Measurements from ENCODE around the gene FANCC.
A peak's percentile ranks its signal among the peaks of the same experiment; 100 is the strongest.

Gene FANCC

GRCh38 chr9:95085861-95086563, 231.5 kb downstream of the FANCC start:
- no peak overlapping the region for H3K4me2 ChIP-seq (ENCODE audit: insufficient read depth, low read length, poor library complexity, severe bottlenecking)
- no peak overlapping the region for H2BK12ac ChIP-seq (ENCODE audit: low read length)
- no peak for DNase-seq (ENCODE audit: low spot score)
- no peak overlapping the region for H3K9ac ChIP-seq (ENCODE audit: low read depth, low read length, poor library complexity)
- no peak overlapping the region for H3K4ac ChIP-seq (ENCODE audit: low read length)
- no peak overlapping the region for H4K91ac ChIP-seq (ENCODE audit: low read depth, low read length, poor library complexity)
- H3K27me3 ChIP-seq (ENCODE audit: control insufficient read depth in 3 of 3, insufficient read depth in 3 of 3, low read depth in 1 of 3, low read length in 3 of 3), result no peaks in the 10 kb centered on the region
- H3K14ac ChIP-seq (ENCODE audit: low read length), result peak overlapping the region; percentile 42
- H3K36me3 ChIP-seq (replicated peaks in 1 of 2; ENCODE audit: control insufficient read depth in 2 of 2, insufficient read depth in 2 of 2, low read length in 2 of 2), result peaks cover 8 to 63% of the 10 kb centered on the region in 2 donors
- H2BK15ac ChIP-seq (ENCODE audit: low read length), result no peak overlapping the region
- peaks cover 0 to 5% of the 10 kb centered on the region in 2 donors for H3K9me3 ChIP-seq (replicated peaks in 1 of 2; ENCODE audit: control insufficient read depth in 2 of 2, insufficient read depth in 1 of 2, low read depth in 1 of 2, low read length in 2 of 2)
- peak overlapping the region; percentile 21 for H3K27ac ChIP-seq (replicated peaks; ENCODE audit: low read length)
- H2AK5ac ChIP-seq (ENCODE audit: low read depth, low read length), result peak overlapping the region; percentile 10
- WGBS, 2 donors (ENCODE audit: extremely low coverage in 2 of 2, insufficient read length in 2 of 2, insufficient replicate concordance in 1 of 2), result no CpG with 5 or more reads among the region's 40 CpGs
- peaks cover 15 to 37% of the 10 kb centered on the region in 2 donors for H3K4me1 ChIP-seq (ENCODE audit: control insufficient read depth in 2 of 2, insufficient read depth in 1 of 2, low read depth in 1 of 2, low read length in 2 of 2)
- H3K79me1 ChIP-seq (ENCODE audit: low read depth, low read length), result peaks cover 3% of the 10 kb centered on the region
- H3K18ac ChIP-seq (ENCODE audit: low read length), result peak overlapping the region; percentile 66
- no peak overlapping the region for H2BK5ac ChIP-seq (ENCODE audit: low read length)
- H3K23ac ChIP-seq (ENCODE audit: low read depth, low read length, poor library complexity), result peak overlapping the region; percentile 11
- no peak overlapping the region for H2BK120ac ChIP-seq (ENCODE audit: low read depth, low read length)
- H3K4me3 ChIP-seq (ENCODE audit: low read length in 2 of 2), result no peak overlapping the region
- H2AFZ ChIP-seq (ENCODE audit: low read length), result no peak overlapping the region
- no peak overlapping the region for H4K8ac ChIP-seq (ENCODE audit: low read depth, low read length)

- Histone ChIP-seq H2AK5ac (ENCODE audit: low read depth, low read length) (peak overlapping the region; percentile 54), H3K4ac (ENCODE audit: low read length) (no peak overlapping the region), H3K4me3 (ENCODE audit: low read length in 2 of 2) (no peak overlapping the region), H3K79me1 (ENCODE audit: low read depth, low read length) (peaks cover 3% of the 10 kb centered on the region), H2BK120ac (ENCODE audit: low read depth, low read length) (no peak overlapping the region), H2BK12ac (ENCODE audit: low read length) (no peak overlapping the region), H2AFZ (ENCODE audit: low read length) (no peak overlapping the region), H3K4me1 (ENCODE audit: control insufficient read depth in 2 of 2, insufficient read depth in 1 of 2, low read depth in 1 of 2, low read length in 2 of 2) (peaks cover 14 to 42% of the 10 kb centered on the region in 2 donors), H3K9ac (ENCODE audit: low read depth, low read length, poor library complexity) (no peak overlapping the region), H3K27ac (replicated peaks; ENCODE audit: low read length) (no peak overlapping the region), H2BK15ac (ENCODE audit: low read length) (no peak overlapping the region), H3K9me3 (replicated peaks in 1 of 2; ENCODE audit: control insufficient read depth in 2 of 2, insufficient read depth in 1 of 2, low read depth in 1 of 2, low read length in 2 of 2) (peaks cover 0 to 5% of the 10 kb centered on the region in 2 donors), H3K27me3 (ENCODE audit: control insufficient read depth in 3 of 3, insufficient read depth in 3 of 3, low read depth in 1 of 3, low read length in 3 of 3) (no peaks in the 10 kb centered on the region), H3K18ac (ENCODE audit: low read length) (peak overlapping the region; percentile 15), H4K8ac (ENCODE audit: low read depth, low read length) (no peak overlapping the region), H4K91ac (ENCODE audit: low read depth, low read length, poor library complexity) (peak overlapping the region; percentile 49), H3K4me2 (ENCODE audit: insufficient read depth, low read length, poor library complexity, severe bottlenecking) (no peak overlapping the region), H2BK5ac (ENCODE audit: low read length) (no peak overlapping the region), H3K36me3 (replicated peaks in 1 of 2; ENCODE audit: control insufficient read depth in 2 of 2, insufficient read depth in 2 of 2, low read length in 2 of 2) (peaks cover 8 to 69% of the 10 kb centered on the region in 2 donors), H3K23ac (ENCODE audit: low read depth, low read length, poor library complexity) (no peak overlapping the region), H3K14ac (ENCODE audit: low read length) (no peak overlapping the region)
- DNase-seq (ENCODE audit: low spot score), result no peak
- no CpG with 5 or more reads among the region's 29 CpGs for WGBS, 2 donors (ENCODE audit: extremely low coverage in 2 of 2, insufficient read length in 2 of 2, insufficient replicate concordance in 1 of 2)
These were observed 232.3 kb downstream of the FANCC start for GRCh38 chr9:95085036-95085770.

GRCh38 chr9:95084254-95084934, 233.1 kb downstream of the FANCC start:
- no peak overlapping the region for H3K14ac ChIP-seq (ENCODE audit: low read length)
- H3K18ac ChIP-seq (ENCODE audit: low read length), result no peak overlapping the region
- peaks cover 0 to 5% of the 10 kb centered on the region in 2 donors for H3K9me3 ChIP-seq (replicated peaks in 1 of 2; ENCODE audit: control insufficient read depth in 2 of 2, insufficient read depth in 1 of 2, low read depth in 1 of 2, low read length in 2 of 2)
- no peaks in the 10 kb centered on the region for H3K27me3 ChIP-seq (ENCODE audit: control insufficient read depth in 3 of 3, insufficient read depth in 3 of 3, low read depth in 1 of 3, low read length in 3 of 3)
- peaks cover 3% of the 10 kb centered on the region for H3K79me1 ChIP-seq (ENCODE audit: low read depth, low read length)
- H3K4ac ChIP-seq (ENCODE audit: low read length), result no peak overlapping the region
- H3K9ac ChIP-seq (ENCODE audit: low read depth, low read length, poor library complexity), result no peak overlapping the region
- no peak overlapping the region for H2BK120ac ChIP-seq (ENCODE audit: low read depth, low read length)
- H3K36me3 ChIP-seq (replicated peaks in 1 of 2; ENCODE audit: control insufficient read depth in 2 of 2, insufficient read depth in 2 of 2, low read length in 2 of 2), result peaks cover 8 to 69% of the 10 kb centered on the region in 2 donors
- H2BK12ac ChIP-seq (ENCODE audit: low read length), result no peak overlapping the region
- peaks cover 14 to 47% of the 10 kb centered on the region in 2 donors for H3K4me1 ChIP-seq (ENCODE audit: control insufficient read depth in 2 of 2, insufficient read depth in 1 of 2, low read depth in 1 of 2, low read length in 2 of 2)
- H4K91ac ChIP-seq (ENCODE audit: low read depth, low read length, poor library complexity), result no peak overlapping the region
- no peak overlapping the region for H3K23ac ChIP-seq (ENCODE audit: low read depth, low read length, poor library complexity)
- no peak overlapping the region for H2AK5ac ChIP-seq (ENCODE audit: low read depth, low read length)
- no CpG with 5 or more reads among the region's 19 CpGs for WGBS, 2 donors (ENCODE audit: extremely low coverage in 2 of 2, insufficient read length in 2 of 2, insufficient replicate concordance in 1 of 2)
- H2BK15ac ChIP-seq (ENCODE audit: low read length), result no peak overlapping the region
- no peak overlapping the region for H2AFZ ChIP-seq (ENCODE audit: low read length)
- H3K4me2 ChIP-seq (ENCODE audit: insufficient read depth, low read length, poor library complexity, severe bottlenecking), result no peak overlapping the region
- no peak overlapping the region for H2BK5ac ChIP-seq (ENCODE audit: low read length)
- H3K27ac ChIP-seq (replicated peaks; ENCODE audit: low read length), result no peak overlapping the region
- no peak overlapping the region for H4K8ac ChIP-seq (ENCODE audit: low read depth, low read length)
- DNase-seq (ENCODE audit: low spot score), result no peak
- no peak overlapping the region for H3K4me3 ChIP-seq (ENCODE audit: low read length in 2 of 2)
